Activated effector memory CD4-positive, alpha-beta T cell treated with anti-CD3 and anti-CD28 coated beads, Interleukin-2, amount 50 U/mL, for 16 hours (primary cell): Measurements from ENCODE around the gene ZNF326.
"Not testable (repeated sequence)": the region's sequence is repeated elsewhere in the genome, so short reads cannot be mapped to it uniquely, and the experiment has no call there.

Experiments
- DNase-seq: peaks from one replicate; pipeline ENCODE4 v3.0.0-alpha.2; 2020

The ZNF326 gene

DNA sequence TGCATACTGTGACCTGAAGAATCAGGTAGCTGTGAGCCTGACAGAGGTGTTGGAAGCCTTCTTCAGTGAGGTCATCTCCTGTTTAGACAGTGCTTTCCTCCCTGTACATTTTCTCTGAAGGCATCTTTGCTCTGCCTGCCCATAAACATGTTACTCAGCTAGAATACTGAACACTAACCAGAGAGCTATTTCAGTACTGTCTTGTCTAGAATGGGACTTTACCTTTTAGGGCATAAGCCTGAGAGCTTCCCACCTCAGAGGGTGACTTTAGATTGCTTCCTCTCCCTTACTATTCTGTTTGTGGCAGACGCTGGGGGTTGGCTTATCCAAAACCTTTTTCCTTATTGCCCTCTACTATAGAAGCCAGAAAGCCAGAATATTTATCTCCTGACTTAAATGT, 23.3 kb upstream of the ZNF326 start:
- no peak for DNase-seq

DNA sequence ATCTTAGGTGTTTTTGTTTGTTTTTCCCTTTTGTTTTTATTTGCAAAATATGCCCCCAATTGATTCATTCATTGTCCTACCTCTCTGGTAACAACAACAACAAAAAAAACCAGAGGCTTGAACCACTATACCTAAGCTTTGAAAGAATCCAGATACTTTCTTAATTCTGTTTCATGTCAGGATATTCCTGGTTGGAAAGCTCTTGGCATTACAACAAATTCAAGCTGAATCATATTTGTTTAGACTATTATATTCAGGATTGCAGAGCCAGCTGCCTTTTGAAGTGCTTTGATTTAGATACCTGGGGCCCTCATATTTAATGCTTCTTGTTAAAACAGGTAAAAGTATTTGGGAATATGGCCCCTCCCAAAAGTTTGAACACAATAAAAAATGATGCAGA, 22.9 kb upstream of the ZNF326 start:
- DNase-seq, result no peak

DNA sequence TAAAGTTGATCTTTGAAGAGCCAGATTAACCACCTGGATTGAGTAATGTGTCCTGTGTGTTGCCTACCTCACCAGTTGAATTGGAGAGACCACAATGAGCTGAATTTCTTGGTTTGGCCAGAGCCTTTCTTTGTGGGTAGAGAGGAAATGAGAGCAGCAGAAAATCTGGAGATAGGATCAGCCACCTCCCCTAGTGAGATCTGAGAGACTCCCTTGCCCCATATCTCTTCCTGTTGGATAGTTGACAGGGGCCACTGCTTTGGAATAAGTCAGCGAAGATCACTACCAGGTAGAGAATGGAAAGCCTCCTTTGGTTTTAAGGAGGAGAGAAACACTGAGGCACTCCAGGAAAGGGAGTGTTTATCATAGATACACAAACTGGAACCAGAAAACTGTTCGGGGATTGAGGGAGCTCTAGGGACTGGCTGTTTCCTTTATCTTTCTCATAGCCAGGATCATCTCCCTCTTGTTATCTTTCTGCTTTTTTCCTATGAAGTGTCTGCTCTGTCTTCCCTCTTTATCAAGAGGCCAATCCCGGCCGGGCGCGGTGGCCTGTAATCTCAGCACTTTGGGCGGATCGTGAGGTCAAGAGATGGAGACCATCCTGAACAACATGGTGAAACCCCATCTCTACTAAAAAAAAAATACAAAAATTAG, 21.3 kb upstream of the ZNF326 start:
- DNase-seq, result no peak

DNA sequence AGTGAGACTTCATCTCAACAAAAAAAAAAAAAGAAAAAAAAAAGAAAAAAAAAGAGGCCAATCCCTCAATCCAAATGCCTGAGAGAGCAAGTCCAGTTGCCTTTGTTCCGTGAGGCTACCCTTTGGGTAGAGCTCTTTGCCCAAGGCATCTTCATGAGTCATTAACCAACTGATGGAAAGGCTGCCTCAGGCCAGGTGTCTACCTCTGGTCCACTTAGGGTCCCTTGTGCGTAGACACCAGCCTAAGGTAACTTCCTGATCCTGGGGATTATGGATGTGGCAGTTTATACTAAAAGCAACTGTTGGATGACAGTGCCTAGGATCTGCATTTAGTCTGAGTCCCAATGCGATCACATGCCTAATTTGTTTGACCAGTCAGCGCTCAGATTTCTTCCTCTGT, 20.7 kb upstream of the ZNF326 start:
- DNase-seq, result no peak

DNA sequence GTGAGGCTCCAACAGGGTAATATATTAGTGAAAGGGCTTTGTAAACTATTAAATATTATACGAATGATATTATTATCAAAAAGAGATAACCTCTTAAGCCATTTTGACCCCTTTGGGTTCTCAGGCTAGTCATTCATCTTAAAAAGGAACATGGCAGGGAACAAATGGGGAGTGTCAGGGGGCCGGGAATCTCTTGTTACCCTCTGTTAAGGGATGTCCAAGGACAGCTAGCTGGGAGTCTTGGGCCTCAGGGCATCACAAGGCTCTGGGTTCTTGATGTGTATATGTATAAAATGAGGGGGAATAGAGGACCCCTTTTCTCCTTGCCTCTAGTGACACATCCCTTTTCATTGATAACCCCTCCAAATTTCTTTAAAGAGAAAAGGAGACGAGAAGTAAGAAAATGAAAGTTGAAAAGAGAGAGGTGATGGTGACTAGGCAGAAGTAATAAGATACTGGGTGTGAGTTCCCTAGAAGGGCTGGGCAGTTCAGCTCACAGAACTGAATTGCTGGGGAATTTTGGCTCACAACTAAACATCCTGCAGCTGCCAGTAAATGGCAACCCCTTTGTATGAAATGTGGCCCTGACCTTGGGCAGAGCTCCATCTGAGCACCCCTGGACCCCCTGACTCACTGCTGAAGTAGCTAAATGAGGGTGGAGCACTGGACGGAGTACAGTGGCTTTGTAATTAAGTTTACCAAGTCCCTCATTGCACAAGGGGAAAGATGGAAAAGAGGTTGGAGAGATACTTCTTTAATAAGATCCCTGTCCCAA, 20.0 kb upstream of the ZNF326 start:
- no peak for DNase-seq

DNA sequence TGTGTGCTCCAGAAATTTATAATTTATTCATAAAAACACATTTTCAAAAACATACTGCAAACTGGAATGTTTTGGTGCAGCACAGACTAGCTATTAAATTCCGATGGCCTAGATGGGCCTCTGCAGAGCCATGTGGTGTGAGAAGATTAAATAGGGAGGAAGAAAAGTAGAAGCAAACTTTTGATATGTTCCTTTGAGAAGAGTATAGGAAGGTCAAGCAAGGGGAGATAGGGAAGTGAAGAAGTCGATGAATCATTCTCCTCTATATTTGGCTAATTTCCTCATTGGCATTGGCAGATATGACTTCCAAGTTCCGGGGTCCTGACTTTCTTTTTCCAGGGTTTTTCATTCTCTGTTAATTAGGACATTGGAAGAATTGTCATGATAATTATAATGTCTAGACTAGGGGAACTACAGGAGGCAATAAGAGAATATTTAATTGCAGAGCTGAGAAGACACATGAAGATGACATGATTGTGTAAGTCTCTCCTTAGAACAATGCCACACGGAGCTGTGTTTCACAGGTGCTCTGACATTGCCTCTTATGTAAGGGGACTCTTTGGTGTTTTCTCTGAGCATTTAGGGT, 19.3 kb upstream of the ZNF326 start:
- no peak for DNase-seq

DNA sequence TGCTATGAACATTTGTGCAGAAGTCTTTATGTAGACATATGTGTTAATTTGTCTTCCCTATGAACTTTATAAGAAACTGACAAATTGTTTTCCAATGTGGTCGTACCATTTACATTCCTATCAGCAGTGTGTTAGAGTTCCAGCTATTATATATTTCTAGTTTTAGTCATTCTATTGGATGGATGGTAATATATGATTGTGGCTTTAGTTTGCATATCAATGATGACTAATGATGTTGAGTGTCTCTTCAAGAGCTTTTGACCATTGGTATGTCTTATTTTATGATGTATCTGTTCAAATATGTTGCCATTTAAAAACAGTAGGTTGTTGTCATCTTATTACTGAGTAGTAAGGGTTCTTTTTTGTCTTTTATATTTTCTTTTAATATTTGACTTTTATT, 16.2 kb upstream of the ZNF326 start:
- no peak for DNase-seq

DNA sequence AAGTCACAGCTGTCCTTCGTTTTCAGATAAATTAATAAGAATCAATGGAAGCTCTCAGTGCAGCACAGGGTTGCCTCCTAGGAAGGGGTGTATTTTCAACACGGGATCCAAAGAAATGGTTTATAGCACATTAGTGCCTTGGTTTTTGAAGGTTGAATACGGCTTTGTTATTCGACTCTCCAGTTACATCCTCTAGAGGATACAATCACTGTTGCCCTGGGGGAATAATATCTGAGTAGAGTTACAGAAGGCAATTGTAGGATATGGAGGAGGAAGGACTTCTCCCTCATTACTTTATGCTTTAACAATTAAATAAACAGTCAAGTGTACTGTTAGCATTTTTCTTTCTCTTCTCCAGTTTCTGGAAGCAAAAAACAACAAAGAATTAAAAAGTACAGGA, 14.3 kb upstream of the ZNF326 start:
- DNase-seq, result no peak

DNA sequence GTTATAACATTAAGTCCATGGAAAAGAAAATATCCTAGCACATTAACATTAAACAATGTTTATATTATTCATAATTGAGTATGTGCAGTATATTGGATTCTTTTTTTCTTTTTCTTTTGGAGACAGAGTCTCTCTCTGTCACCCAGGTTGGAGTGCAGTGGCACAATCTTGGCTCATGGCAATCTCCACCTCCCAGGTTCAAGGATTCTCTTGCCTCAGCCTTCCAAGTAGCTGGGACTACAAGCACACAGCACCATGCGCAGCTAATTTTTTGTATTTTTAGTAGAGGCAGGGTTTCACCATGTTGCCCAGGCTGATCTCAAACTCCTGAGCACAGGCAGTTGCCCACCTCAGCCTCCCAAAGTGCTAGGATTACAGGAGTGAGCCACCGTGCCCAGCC, 12.1 kb upstream of the ZNF326 start:
- DNase-seq, result not testable (repeated sequence)

DNA sequence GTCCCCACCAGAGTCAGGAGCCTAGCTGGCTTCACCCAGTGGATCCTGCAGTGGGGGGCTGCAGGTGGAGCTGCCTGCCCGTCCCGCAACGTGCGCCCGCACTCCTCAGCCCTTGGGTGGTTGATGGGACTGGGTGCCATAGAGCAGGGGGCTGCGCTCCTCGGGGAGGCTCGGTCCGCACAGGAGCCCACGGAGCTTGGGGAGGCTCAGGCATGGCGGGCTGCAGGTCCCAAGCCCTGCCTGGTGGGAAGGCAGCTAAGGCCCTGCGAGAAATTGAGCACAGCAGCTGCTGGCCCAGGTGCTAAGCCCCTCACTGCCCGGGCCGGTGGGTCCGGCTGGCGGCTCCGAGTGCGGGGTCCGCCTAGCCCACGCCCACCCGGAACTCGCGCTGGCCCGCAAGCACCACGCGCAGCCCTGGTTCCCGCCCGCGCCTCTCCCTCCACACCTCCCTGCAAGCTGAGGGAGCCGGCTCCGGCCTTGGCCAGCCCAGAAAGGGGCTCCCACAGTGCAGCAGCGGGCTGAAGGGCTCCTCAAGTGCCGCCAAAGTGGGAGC, 10.3 kb upstream of the ZNF326 start:
- not testable (repeated sequence) for DNase-seq

DNA sequence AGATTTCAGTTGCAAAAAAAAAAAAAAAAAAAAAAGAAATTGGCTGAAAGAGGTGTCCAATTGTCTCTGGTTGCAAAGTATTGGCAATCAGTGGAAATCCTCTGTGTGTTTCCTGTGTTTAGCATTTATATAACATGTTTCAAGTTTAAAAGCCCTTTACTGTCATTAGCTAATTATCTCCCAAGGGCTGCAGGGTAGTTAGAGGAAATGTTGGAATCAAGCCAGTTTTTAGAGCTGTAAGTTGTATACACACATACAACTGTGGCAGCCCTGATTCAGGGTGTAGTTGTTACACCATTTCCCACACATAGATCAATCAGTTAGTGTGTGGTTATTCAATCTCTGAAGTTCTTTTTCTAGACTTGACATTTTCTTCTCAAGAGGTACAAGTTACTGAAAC, 8.9 kb upstream of the ZNF326 start:
- no peak for DNase-seq

DNA sequence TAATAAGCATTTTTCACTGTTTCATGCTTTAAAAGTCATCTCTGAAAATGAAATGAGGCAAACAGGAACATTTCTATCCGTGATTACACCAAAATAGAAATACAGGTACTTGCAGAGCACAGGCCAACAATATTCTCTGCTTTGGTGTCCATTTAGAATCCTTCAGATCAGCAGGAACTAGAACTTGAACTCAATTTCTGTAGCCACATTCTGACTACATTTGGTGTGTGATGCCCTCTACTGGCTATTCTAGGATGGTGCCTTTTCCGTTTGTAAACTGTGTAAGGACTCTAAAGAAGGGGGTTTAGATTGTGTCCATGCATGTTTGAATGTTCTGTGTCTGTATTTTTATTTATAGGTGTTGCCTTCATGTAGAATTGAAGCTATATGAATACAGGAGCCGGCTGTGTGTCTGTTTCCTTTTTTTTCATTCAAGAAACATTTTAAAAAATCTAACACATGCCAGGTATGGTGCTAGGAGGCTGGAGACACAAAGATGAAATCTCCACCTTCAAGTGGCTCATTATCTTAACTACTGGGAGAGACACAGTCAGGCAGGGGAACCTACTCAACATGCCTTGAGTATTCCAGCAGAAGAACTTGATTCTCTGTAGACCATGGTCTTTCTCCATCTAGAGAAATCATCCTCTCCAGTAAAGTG, 7.6 kb upstream of the ZNF326 start:
- no peak for DNase-seq

DNA sequence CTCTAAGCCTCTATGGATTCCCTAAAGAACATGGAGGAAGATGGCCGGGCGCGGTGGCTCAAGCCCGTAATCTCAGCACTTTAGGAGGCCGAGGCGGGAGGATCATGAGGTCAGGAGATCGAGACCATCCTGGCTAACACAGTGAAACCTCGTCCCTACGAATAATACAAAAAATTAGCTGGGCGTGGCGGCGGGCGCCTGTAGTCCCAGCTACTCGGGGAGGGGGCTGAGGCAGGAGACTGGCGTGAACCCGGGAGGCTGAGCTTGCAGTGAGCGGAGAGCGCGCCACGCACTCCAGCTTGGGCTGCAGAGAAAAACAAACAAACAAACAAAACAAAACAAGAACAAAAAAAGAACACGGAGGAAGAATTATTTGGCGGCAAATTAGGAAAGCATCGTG, 5.8 kb upstream of the ZNF326 start:
- DNase-seq, result no peak

DNA sequence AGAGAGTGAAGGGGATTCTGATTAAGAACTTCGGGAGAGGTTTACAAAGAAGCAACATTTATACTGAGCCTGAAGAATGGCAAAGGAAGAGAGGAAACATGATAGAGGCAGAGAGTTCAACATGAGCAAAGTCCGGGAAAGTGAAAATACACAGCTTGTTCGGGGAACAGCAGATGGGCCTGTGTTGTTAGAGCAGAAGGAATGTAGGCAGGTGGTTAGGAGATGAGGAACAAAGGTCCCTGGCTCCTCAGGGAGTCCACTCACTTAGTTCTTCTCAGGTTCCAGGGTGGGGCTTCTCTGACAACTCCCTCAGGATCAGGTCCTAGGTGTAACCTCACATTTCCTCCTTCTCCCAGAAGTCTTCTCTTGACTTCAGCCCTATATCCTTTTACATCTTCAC, 5.1 kb upstream of the ZNF326 start:
- no peak for DNase-seq

DNA sequence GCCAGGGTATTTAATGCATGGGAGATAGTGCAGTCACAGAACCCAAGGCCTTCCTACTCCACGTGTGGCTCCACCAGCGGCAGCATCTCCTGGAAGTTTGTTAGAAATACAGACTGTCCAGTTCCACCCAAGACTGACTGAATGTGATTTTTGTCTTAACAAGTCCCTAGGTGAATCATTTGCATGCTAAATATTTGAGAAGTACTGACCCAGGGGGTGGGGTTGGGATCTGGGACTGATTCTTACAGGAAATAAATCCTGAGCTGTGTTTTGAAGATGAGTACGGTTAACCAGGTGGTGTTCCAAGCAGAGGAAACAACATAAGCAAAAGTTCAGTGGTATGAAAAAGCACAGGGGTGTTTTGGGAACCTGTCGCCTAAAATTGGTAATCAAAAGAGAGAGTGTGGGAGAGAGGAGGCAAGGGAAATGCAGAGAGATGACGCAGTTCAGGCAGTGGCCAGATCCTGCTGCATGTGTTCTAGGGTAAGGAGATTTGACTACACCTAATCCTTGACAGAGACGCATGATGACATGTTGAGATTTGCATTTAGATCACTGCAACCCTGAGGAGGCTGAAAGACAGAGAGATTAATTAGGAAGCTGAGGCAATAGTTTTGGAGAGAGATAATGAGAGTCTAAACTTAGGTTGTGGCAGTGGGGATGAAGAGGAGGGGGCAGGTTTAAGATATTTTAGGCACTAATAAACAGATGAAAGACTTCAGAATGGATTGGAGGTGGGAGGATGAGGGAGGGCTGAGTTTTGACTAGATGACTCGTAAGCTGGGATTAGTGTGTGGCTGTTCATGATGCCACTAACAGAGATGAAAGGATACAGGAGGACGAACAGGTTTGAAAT, 3.7 kb upstream of the ZNF326 start:
- DNase-seq, result no peak

DNA sequence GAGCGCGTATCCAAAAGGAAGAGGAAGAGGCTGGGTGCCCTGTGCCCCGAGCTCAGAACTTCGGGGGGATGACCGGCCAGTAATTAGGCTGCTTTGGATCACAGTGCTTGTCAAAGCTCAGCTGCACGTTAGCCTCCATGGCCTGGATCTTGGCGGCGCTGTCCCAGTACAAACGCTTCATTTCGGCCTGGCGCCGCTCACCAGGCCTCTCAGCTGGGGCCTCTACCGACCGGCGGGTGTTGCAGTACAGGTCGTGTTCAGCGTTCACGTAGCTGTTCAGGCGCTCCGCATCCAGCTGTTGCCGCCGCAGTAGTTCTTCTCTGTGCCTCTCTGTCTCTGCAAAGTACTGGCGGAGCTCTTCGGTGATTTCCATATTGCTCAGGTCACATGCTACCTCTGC, 1.4 kb upstream of the ZNF326 start:
- DNase-seq, result no peak

DNA sequence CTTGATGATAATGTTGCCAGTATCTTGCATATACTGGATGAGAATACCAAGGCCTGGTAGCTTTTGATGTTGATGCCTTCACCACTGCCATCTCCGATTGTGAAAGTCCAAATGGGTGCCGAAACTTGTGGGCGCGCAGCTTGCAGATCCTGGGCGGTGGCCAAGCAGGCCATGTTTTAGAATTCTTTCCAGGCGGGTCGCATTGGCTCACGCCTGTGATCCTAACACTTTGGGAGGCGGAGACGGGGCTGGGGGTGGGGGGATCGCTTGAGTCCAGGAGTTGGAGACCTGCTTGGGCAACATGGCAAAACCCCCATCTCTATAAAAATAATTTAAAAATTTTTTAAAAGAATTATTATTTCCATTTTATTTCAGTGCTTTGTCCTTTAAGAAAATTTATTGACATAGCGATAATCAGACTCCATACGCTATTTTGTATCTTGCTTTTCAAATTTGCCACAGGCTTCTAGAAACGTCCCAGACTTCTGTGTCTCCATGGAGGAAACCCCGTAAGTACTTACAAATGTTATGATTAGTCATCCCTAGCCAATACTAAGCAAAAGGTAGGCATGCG, 592 bp upstream of the ZNF326 start:
- DNase-seq, result no peak

DNA sequence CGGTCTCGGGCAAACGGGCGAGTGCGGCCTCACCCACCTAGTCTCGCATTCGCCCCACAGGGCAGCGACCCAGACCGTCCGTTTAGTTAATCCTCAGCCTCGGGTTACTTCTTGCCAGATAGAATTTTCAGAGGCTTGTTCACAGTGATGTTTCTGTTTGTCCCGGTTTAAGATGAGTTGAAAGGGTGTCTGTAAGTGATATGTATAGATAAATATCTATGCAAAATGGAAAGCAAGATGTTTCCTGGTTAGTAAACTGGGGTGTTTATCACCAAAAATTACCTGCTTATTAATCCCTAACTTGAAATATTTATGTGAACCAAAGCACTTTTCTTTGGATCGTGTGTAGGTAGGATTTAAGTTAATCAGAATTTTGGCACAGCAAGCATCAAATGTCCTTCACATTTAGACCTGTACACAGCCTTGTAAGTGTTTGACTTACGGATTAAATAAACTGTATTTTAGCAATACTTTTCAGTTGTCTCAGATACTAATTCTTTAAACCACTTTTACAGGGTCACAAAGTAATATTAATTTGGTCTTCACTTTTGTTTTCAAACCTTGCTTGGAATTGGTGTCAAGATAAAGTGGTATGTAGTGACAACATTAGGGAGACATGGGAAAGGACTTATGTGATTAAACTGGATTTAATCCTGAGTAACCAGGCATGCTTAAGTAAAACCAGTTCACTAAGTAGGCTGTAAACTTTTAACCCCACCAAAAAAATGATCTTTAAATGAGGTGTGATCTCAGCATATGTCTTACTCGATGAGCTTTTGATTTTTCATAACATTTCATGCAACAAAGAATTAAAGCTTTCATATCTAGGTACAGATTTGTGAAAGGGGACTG, 914 bp downstream of the ZNF326 start:
- no peak for DNase-seq

DNA sequence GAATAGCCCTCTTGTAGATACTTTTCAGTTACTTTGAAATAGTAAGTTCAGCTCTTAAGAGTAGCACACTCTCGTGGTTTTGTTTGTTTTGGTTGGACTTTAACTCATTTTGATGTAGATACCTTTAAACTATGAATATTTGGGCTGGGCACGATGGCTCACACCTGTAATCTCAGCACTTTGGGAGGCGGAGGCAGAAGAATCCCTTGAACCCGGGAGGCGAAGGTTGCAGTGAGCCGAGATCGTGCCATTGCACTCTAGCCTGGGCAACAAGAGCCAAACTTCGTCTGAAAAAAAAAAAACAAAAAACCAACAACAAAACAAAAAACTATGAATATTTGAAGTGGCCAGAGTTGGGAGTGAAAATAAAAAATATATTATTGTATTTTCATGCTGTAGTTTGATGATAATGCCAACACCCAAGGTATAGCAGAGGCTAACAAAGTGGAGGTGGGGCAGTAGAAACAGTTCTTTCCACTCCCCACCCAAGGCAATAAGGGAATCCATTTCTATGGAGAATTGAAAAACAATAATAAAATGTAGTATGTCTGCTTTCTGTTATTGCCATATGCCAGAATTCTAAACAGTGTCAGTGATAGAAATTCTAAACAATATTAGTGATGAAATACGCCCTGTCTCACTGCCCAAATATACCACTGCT, 1.7 kb downstream of the ZNF326 start:
- no peak for DNase-seq

DNA sequence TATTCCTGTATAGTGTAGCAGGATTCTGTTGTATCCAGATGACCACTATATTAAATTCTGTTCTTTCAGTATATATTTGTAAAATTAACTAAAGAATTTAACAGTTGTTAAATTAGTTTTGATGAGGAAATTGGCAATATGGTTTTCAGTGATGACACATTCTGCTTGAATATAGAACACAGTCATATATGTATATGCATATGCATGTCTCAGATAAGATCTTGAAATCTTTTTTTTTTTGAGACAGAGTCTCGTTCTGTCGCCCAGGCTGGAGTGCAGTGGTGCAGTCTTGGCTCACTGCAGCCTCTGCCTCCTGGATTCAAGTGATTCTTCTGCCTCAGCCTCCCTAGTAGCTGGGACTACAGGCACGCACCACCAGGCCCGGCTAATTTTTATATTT, 2.2 kb downstream of the ZNF326 start:
- not testable (repeated sequence) for DNase-seq

DNA sequence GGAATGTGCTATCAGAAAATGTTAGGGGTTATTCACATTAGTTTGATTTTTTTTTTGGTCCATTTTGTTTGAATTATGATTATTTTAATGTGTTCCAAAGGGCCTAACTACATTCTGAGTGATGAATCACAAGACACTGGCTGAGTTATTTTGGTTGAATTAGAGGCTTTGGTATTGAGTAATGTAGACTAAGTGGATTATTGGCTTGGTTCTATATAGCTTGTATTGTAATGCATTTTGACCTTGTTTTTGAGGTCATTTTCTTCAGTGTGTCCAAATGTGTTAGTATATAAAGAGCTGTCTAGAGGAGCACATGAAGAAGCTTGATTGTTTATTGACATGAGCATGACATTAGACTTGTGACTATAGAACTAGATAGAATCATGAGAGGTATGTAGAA, 3.4 kb downstream of the ZNF326 start:
- no peak for DNase-seq
